CMK (cell line): ENCODE results near the gene TRAF6.
"Not testable (repeated sequence)": the region's sequence is repeated elsewhere in the genome, so short reads cannot be mapped to it uniquely, and the experiment has no call there.

Experiments used
- DNase-seq: peaks from one replicate; pipeline ENCODE4 v3.0.0-alpha.2; 2010; ENCODE audit warnings: low read depth

TRAF6 gene

GRCh38 chr11:36492724-36493304, 17.3 kb downstream of the TRAF6 start:
- peak; percentile 21 for DNase-seq

- no peak for DNase-seq
These were observed 19.9 kb downstream of the TRAF6 start for GRCh38 chr11:36490026-36490806.

GRCh38 chr11:36488096-36488495, 22.0 kb downstream of the TRAF6 start:
- DNase-seq: no peak

- DNase-seq: no peak
These were observed 22.5 kb downstream of the TRAF6 start for GRCh38 chr11:36487619-36488018.

GRCh38 chr11:36485298-36486002, 24.6 kb downstream of the TRAF6 start:
- no peak for DNase-seq

- not testable (repeated sequence) for DNase-seq
These were observed 27.0 kb downstream of the TRAF6 start for GRCh38 chr11:36483042-36483441.

GRCh38 chr11:36480833-36481232, 29.2 kb downstream of the TRAF6 start:
- no peak for DNase-seq

- no peak for DNase-seq
These were observed 31.3 kb downstream of the TRAF6 start for GRCh38 chr11:36478700-36479329.

GRCh38 chr11:36475192-36475591, 34.9 kb downstream of the TRAF6 start:
- DNase-seq: no peak

GRCh38 chr11:36471577-36471976, 38.5 kb downstream of the TRAF6 start:
- DNase-seq: no peak

- no peak for DNase-seq
These were observed 39.9 kb downstream of the TRAF6 start for GRCh38 chr11:36469881-36470802.

- no peak for DNase-seq
These were observed 41.0 kb downstream of the TRAF6 start for GRCh38 chr11:36469063-36469462.

GRCh38 chr11:36467916-36468315, 42.2 kb downstream of the TRAF6 start:
- DNase-seq: no peak

- DNase-seq: no peak
These were observed 43.1 kb downstream of the TRAF6 start for GRCh38 chr11:36467012-36467411.

GRCh38 chr11:36465449-36466163, 44.5 kb downstream of the TRAF6 start:
- no peak for DNase-seq

- DNase-seq: no peak
These were observed 45.4 kb downstream of the TRAF6 start for GRCh38 chr11:36464720-36465119.

GRCh38 chr11:36463781-36464180, 46.3 kb downstream of the TRAF6 start:
- no peak for DNase-seq

GRCh38 chr11:36462321-36462720, 47.8 kb downstream of the TRAF6 start:
- DNase-seq: no peak

- no peak for DNase-seq
These were observed 49.9 kb downstream of the TRAF6 start for GRCh38 chr11:36460220-36460619.

GRCh38 chr11:36459046-36459445, 51.0 kb downstream of the TRAF6 start:
- DNase-seq: no peak
